Dendritic cell treated with granulocyte-macrophage colony-stimulating factor and Interleukin-4, amounts not matched to agents 40 ng/mL and 50 ng/mL, for 4 days (primary cell): ENCODE measurements around the gene RANBP3.

ENCODE experiments used
- H3K27ac Mint-ChIP-seq: one replicate; pipeline ENCODE4 v1.8.0; 2022; ENCODE audit warnings: mild to moderate bottlenecking, mixed read lengths
- H3K27me3 Mint-ChIP-seq: one replicate; pipeline ENCODE4 v1.8.0; 2022; ENCODE audit warnings: mild to moderate bottlenecking, mixed read lengths
- H3K36me3 Mint-ChIP-seq: one replicate; pipeline ENCODE4 v1.8.0; 2022; ENCODE audit warnings: low read depth, mixed read lengths
- H3K4me1 Mint-ChIP-seq: one replicate; pipeline ENCODE4 v1.8.0; 2022; ENCODE audit warnings: low read depth, mixed read lengths
- H3K4me3 Mint-ChIP-seq: one replicate; pipeline ENCODE4 v1.8.0; 2022; ENCODE audit warnings: mild to moderate bottlenecking, moderate library complexity, mixed read lengths
- H3K9me3 Mint-ChIP-seq: one replicate; pipeline ENCODE4 v1.8.0; 2022; ENCODE audit warnings: mixed read lengths
- intact Hi-C: fragments of 100-400 bp; cut with micrococcal nuclease; formaldehyde crosslinking; loops from one replicate; pipeline ENCODE4 v1.15.0; 2022

Gene RANBP3

GRCh38 chr19:5933391-5934068, 44.4 kb downstream of the RANBP3 start:
- Mint-ChIP-seq H3K27me3 (no peaks in the 10 kb centered on the region), H3K36me3 (peaks cover 100% of the 10 kb centered on the region), H3K27ac (peak overlapping the region; percentile 10), H3K9me3 (no peaks in the 10 kb centered on the region), H3K4me3 (no peak overlapping the region), H3K4me1 (no peaks in the 10 kb centered on the region)
- intact Hi-C loops, result no loop called here

DNA sequence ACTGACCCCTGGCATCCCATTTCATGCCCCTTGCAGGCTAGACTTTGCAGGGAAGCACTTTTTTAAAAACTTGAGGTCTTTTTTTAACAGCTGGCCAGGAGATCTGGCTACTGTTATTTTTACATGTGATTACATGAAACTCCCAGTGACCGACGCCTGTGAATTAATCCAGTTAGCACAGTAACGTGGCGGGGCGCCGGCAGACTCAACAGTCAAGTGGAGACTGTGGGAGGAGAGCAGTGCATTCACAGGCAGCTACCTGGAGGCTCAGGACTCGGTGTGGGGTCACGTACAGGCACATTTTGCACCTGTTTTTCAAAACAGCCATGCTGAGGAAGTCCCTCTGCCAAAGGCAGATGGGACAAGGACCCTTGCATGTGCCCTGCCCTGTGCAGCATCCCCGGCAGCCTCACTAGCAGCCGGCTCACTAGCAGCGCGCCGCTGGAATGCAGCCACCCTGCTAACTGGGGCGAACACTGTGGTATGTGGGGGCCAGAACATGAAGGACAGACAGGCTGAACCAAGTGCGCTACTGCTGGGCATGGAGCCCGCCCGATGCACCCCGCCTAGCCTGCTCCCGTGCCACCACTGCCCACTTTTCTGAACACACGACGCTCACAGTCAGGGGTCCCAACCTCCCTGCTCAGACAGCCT, 45.2 kb downstream of the RANBP3 start:
- peak overlapping the region; percentile 10 for H3K27ac Mint-ChIP-seq
- H3K27me3 Mint-ChIP-seq, result no peaks in the 10 kb centered on the region
- H3K36me3 Mint-ChIP-seq, result peaks cover 100% of the 10 kb centered on the region
- intact Hi-C loops, result no loop called here
- no peak overlapping the region for H3K4me3 Mint-ChIP-seq
- H3K4me1 Mint-ChIP-seq, result peaks cover 5% of the 10 kb centered on the region
- no peaks in the 10 kb centered on the region for H3K9me3 Mint-ChIP-seq

- peaks cover 5% of the 10 kb centered on the region for H3K4me1 Mint-ChIP-seq
- no peak overlapping the region for H3K27ac Mint-ChIP-seq
- H3K36me3 Mint-ChIP-seq, result peaks cover 100% of the 10 kb centered on the region
- H3K9me3 Mint-ChIP-seq, result no peaks in the 10 kb centered on the region
- no peak overlapping the region for H3K4me3 Mint-ChIP-seq
- intact Hi-C loops, result no loop called here
- H3K27me3 Mint-ChIP-seq, result no peaks in the 10 kb centered on the region
These were observed 45.8 kb downstream of the RANBP3 start for GRCh38 chr19:5932146-5932545.

DNA sequence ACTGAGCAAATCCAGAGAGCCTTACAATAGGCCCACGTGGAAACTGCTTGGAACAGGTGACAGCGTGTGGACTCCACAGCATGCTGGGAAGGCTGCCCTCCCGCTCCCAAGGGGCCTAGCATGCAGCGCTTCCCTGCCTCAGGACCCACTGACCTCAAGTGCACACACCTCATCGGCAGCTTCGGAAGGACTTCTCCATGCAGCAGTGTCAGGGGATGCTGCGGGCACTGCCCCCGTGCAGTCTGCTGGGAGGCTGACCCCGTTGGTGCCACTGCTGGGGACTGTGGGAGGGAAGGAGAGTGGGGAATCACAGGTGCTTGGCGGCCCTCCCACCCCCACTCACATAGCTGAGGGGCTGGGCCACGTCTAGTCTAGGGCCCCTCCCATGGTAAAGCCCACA, 46.7 kb downstream of the RANBP3 start:
- no peaks in the 10 kb centered on the region for H3K27me3 Mint-ChIP-seq
- H3K9me3 Mint-ChIP-seq, result no peaks in the 10 kb centered on the region
- intact Hi-C loops, result no loop called here
- H3K36me3 Mint-ChIP-seq, result peaks cover 100% of the 10 kb centered on the region
- peak overlapping the region; percentile 30 for H3K27ac Mint-ChIP-seq
- H3K4me1 Mint-ChIP-seq, result peaks cover 5% of the 10 kb centered on the region
- no peak overlapping the region for H3K4me3 Mint-ChIP-seq

GRCh38 chr19:5929625-5930024, 48.3 kb downstream of the RANBP3 start:
- Mint-ChIP-seq H3K4me3 (no peak overlapping the region), H3K27me3 (no peaks in the 10 kb centered on the region), H3K4me1 (peaks cover 5% of the 10 kb centered on the region), H3K27ac (no peak overlapping the region), H3K36me3 (peaks cover 100% of the 10 kb centered on the region), H3K9me3 (no peaks in the 10 kb centered on the region)
- intact Hi-C loops, result no loop called here

- Mint-ChIP-seq H3K36me3 (peaks cover 100% of the 10 kb centered on the region), H3K27ac (no peak overlapping the region), H3K27me3 (no peaks in the 10 kb centered on the region), H3K4me1 (peaks cover 5% of the 10 kb centered on the region), H3K9me3 (no peaks in the 10 kb centered on the region), H3K4me3 (no peak overlapping the region)
- intact Hi-C loops, result no loop called here
These were observed 48.8 kb downstream of the RANBP3 start for GRCh38 chr19:5929179-5929578.

GRCh38 chr19:5927441-5927821, 50.5 kb downstream of the RANBP3 start:
- H3K27ac Mint-ChIP-seq, result no peak overlapping the region
- H3K27me3 Mint-ChIP-seq, result no peaks in the 10 kb centered on the region
- H3K4me1 Mint-ChIP-seq, result peaks cover 5% of the 10 kb centered on the region
- H3K36me3 Mint-ChIP-seq, result peaks cover 100% of the 10 kb centered on the region
- no peak overlapping the region for H3K4me3 Mint-ChIP-seq
- no peaks in the 10 kb centered on the region for H3K9me3 Mint-ChIP-seq
- intact Hi-C loops, result no loop called here

GRCh38 chr19:5926641-5927440, 51.1 kb downstream of the RANBP3 start:
- H3K27ac Mint-ChIP-seq, result no peak overlapping the region
- H3K27me3 Mint-ChIP-seq, result no peaks in the 10 kb centered on the region
- intact Hi-C loops, result no loop called here
- peaks cover 100% of the 10 kb centered on the region for H3K36me3 Mint-ChIP-seq
- H3K9me3 Mint-ChIP-seq, result no peaks in the 10 kb centered on the region
- H3K4me3 Mint-ChIP-seq, result no peak overlapping the region
- H3K4me1 Mint-ChIP-seq, result peaks cover 5% of the 10 kb centered on the region

GRCh38 chr19:5925830-5926427, 52.0 kb downstream of the RANBP3 start:
- intact Hi-C loops, result no loop called here
- Mint-ChIP-seq H3K4me1 (peaks cover 5% of the 10 kb centered on the region), H3K9me3 (no peaks in the 10 kb centered on the region), H3K27me3 (no peaks in the 10 kb centered on the region), H3K36me3 (peaks cover 100% of the 10 kb centered on the region), H3K27ac (no peak overlapping the region), H3K4me3 (no peak overlapping the region)

- intact Hi-C loops, result no loop called here
- H3K4me3 Mint-ChIP-seq, result no peak overlapping the region
- H3K36me3 Mint-ChIP-seq, result peaks cover 100% of the 10 kb centered on the region
- H3K27ac Mint-ChIP-seq, result no peak overlapping the region
- H3K27me3 Mint-ChIP-seq, result no peaks in the 10 kb centered on the region
- no peaks in the 10 kb centered on the region for H3K9me3 Mint-ChIP-seq
- H3K4me1 Mint-ChIP-seq, result peaks cover 5% of the 10 kb centered on the region
These were observed 54.6 kb downstream of the RANBP3 start for GRCh38 chr19:5923356-5923755.

DNA sequence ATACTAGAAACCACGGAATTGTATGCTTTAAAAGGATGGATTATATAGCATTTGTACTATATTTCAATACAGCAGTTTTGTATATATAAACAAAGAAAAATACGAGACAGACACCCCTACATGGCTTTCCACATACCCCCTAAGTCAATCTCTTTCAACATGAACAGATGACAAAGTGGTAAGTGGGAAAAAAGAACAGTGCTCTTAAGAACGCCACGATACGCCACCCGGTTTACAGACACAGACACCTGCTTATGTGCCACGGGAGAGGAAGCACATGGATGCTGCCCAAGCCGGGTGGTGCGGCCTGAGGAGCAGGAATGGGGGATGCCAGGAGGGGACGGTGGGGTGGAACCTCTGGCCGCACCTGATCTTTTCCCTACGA, 55.8 kb downstream of the RANBP3 start:
- H3K27me3 Mint-ChIP-seq, result no peaks in the 10 kb centered on the region
- no peak overlapping the region for H3K27ac Mint-ChIP-seq
- H3K9me3 Mint-ChIP-seq, result no peaks in the 10 kb centered on the region
- H3K4me3 Mint-ChIP-seq, result no peak overlapping the region
- peaks cover 100% of the 10 kb centered on the region for H3K36me3 Mint-ChIP-seq
- H3K4me1 Mint-ChIP-seq, result no peaks in the 10 kb centered on the region
- intact Hi-C loops, result no loop called here

DNA sequence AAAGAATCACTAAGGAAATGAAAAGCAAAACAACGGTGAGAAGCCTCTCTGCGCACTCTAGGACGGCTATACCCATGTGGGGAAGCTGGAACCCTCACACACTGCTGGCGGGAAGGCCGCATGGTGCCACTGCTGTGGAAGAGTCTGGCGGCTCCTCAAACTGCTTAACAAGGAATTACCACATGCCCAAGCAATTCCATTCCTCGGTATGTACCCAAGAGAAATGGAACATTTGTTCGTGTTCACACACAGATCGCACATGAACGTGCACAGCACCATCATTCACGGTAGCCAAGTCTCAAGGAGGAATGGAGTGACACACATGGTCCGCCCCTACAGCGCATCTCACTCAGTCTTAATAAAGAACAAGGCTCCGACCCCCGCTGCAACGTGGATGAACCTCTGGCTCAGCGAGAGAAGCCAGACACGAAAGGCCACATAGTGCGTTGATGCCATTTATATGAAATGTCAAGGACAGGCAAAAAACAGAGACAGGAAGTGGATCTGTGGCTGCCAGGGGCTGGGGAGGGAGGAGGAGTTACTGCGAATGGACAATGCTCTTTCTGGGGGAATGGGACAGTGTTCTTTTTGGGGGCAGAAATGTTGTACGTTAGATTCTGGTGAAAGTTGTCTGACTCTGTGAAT, 56.3 kb downstream of the RANBP3 start:
- no peak overlapping the region for H3K4me3 Mint-ChIP-seq
- no peak overlapping the region for H3K27ac Mint-ChIP-seq
- no peaks in the 10 kb centered on the region for H3K9me3 Mint-ChIP-seq
- intact Hi-C loops, result no loop called here
- H3K36me3 Mint-ChIP-seq, result peaks cover 100% of the 10 kb centered on the region
- H3K4me1 Mint-ChIP-seq, result no peaks in the 10 kb centered on the region
- H3K27me3 Mint-ChIP-seq, result no peaks in the 10 kb centered on the region

DNA sequence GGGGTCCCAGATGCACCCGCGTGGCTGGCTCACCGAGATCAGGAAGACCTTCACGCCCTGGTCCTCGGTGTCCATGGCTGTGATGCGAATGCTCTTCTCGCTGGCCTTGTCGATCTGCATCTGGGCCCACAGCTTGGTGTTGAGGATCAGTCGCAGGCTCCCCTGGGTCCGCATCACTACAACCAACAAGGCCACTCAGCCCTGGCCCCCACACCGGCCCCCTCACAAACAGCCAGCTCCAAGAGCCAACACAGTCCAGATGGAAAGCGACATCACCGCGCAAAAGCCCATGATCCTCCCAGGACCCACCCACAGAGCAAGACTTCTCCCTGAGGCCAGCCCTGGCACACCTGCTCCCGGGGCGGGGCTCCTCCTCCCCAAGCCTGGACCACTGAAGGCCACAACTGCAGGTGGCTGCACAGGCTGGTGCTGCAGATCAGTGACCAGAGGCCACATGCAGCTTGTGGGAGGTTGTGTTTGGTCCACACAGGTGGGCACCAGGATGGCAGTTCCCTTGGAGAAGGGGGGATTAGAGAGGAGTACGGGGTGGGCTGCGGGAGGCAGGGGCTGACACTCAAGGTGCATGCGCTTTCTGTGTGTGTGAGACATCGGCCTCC, 59.4 kb downstream of the RANBP3 start:
- Mint-ChIP-seq H3K36me3 (peaks cover 100% of the 10 kb centered on the region), H3K4me3 (no peak overlapping the region), H3K27me3 (no peaks in the 10 kb centered on the region), H3K9me3 (no peaks in the 10 kb centered on the region), H3K4me1 (no peaks in the 10 kb centered on the region), H3K27ac (no peak overlapping the region)
- intact Hi-C loops, result no loop called here
